GM12864 (cell line): ENCODE measurements around the gene ADAMTS7.

ENCODE experiments used
- DNase-seq: peaks from one replicate; pipeline ENCODE4 v3.0.0-alpha.2; 2011; ENCODE audit warnings: low read depth
- H3K4me3 ChIP-seq: 2 replicates; pipeline ENCODE4 v1.5.1; 2011; ENCODE audit warnings: mild to moderate bottlenecking, low read depth, low read length, control low read depth
- CTCF ChIP-seq: IDR thresholded peaks from 2 replicates; pipeline ENCODE4 v1.5.1; 2011; ENCODE audit warnings: low read depth, mild to moderate bottlenecking, moderate library complexity, low read length, control low read depth, inconsistent platforms; ENCODE audit errors: missing control alignments

The ADAMTS7 gene

GRCh38 chr15:78838489-78838888, 27.2 kb upstream of the ADAMTS7 start:
- no peak for TF ChIP-seq CTCF
- no peak overlapping the region for H3K4me3 ChIP-seq
- DNase-seq: no peak

- DNase-seq: no peak
- no peak for TF ChIP-seq CTCF
- no peak overlapping the region for H3K4me3 ChIP-seq
These were observed 26.3 kb upstream of the ADAMTS7 start for GRCh38 chr15:78837543-78837942.

GRCh38 chr15:78837131-78837530, 25.9 kb upstream of the ADAMTS7 start:
- no peak for DNase-seq
- H3K4me3 ChIP-seq: no peak overlapping the region
- no peak for TF ChIP-seq CTCF

- H3K4me3 ChIP-seq: no peak overlapping the region
- no peak for TF ChIP-seq CTCF
- no peak for DNase-seq
These were observed 25.1 kb upstream of the ADAMTS7 start for GRCh38 chr15:78836333-78836732.

- no peak for DNase-seq
- no peak for TF ChIP-seq CTCF
These were observed 20.3 kb upstream of the ADAMTS7 start for GRCh38 chr15:78831229-78832207.

GRCh38 chr15:78830514-78831228, 19.4 kb upstream of the ADAMTS7 start:
- H3K4me3 ChIP-seq: no peak overlapping the region
- no peak for DNase-seq
- TF ChIP-seq CTCF: no peak

More at GRCh38 chr15:78831229-78832207, 20.3 kb upstream of the ADAMTS7 start:
- no peak overlapping the region for H3K4me3 ChIP-seq
